ENCODE results near the gene ALOX12B. TPM values are rescaled to one million over a fixed set of nuclear protein-coding genes. Genes with fewer than 3 reads are reported as not detected.

Gene ALOX12B
- total RNA-seq, 1 donor from 2014 or later, result 1.4 TPM

- POLR2A ChIA-PET, result interaction anchor here (0.5 to 5.2 kb wide), 26 partner anchors 8 to 432 kb away, joined by 3 to 57 read pairs (median 10); partner anchors contain the start of genes BORCS6, CTC1, PER1 and RANGRF
- Mint-ChIP-seq H3K9me3 (no peaks in the 10 kb centered on the region), H3K36me3 (ENCODE audit: low read depth) (peaks cover 9% of the 10 kb centered on the region), H3K4me3 (peak overlapping the region; percentile 93), H3K4me1 (peaks cover 58% of the 10 kb centered on the region), H3K27ac (peak overlapping the region; percentile 96), H3K27me3 (peaks cover 56% of the 10 kb centered on the region)
- intact Hi-C loops (cut with micrococcal nuclease), result loop anchor here (1.0 to 2.0 kb wide), 14 partner anchors 28 to 430 kb away; partner anchors contain the start of genes NAA38, PFAS, RANGRF and RPL26
- DNase-seq (peak; percentile 81), ATAC-seq (ENCODE audit: low read depth) (peak; percentile 68)
- TF ChIP-seq CTCF (IDR thresholded peaks at IDR 0.05), result peak; percentile 26
- CTCF ChIA-PET, result interaction anchor here (0.6 to 5.6 kb wide), 26 partner anchors 9 to 258 kb away, joined by 3 to 37 read pairs (median 8); partner anchors contain the start of genes CTC1, KRABD2, PFAS and SLC25A35
Observed at GRCh38 chr17:8118769-8119580, 31.5 kb upstream of the ALOX12B start.

GRCh38 chr17:8117980-8118768, 30.7 kb upstream of the ALOX12B start, which contains the start of gene ALOXE3:
TSS of gene ALOXE3 (minus strand) at chr17:8118514. CDS start at chr17:8117990, 524 bp downstream.
- H3K9me3 Mint-ChIP-seq, result no peaks in the 10 kb centered on the region
- peak within 1 kb of the TSS; percentile 93 for H3K4me3 Mint-ChIP-seq
- TF ChIP-seq CTCF (IDR thresholded peaks at IDR 0.05), result no peak
- H3K27ac Mint-ChIP-seq, result peak within 1 kb of the TSS; percentile 96
- ChIA-PET CTCF (interaction anchor here (1.1 to 5.6 kb wide), 14 partner anchors 9 to 103 kb away, joined by 3 to 37 read pairs (median 12); no protein-coding TSS in a partner anchor), POLR2A (interaction anchor here (0.5 to 5.2 kb wide), 19 partner anchors 8 to 432 kb away, joined by 3 to 57 read pairs (median 10); partner anchors contain the start of genes BORCS6, CTC1, PER1 and TP53)
- peaks cover 50% of the 10 kb centered on the region for H3K4me1 Mint-ChIP-seq
- peaks cover 9% of the 10 kb centered on the region for H3K36me3 Mint-ChIP-seq (ENCODE audit: low read depth)
- DNase-seq (no peak), ATAC-seq (ENCODE audit: low read depth) (peak; percentile 0)
- peaks cover 54% of the 10 kb centered on the region for H3K27me3 Mint-ChIP-seq
- intact Hi-C loops (cut with micrococcal nuclease), result loop anchor here (1.0 to 2.0 kb wide), 6 partner anchors 45 to 429 kb away; partner anchors contain the start of genes RANGRF, RPL26 and WRAP53

GRCh38 chr17:8117367-8117979, 30.0 kb upstream of the ALOX12B start:
- Mint-ChIP-seq H3K9me3 (no peaks in the 10 kb centered on the region), H3K27me3 (peaks cover 56% of the 10 kb centered on the region), H3K36me3 (ENCODE audit: low read depth) (peaks cover 9% of the 10 kb centered on the region), H3K27ac (no peak overlapping the region), H3K4me3 (peak overlapping the region; percentile 93), H3K4me1 (peaks cover 43% of the 10 kb centered on the region)
- ChIA-PET POLR2A (interaction anchor here (1.0 to 5.0 kb wide), 7 partner anchors 22 to 56 kb away, joined by 3 to 57 read pairs (median 5); no protein-coding TSS in a partner anchor), CTCF (interaction anchor here (1.7 to 5.6 kb wide), 4 partner anchors 24 to 58 kb away, joined by 4 to 37 read pairs (median 23); no protein-coding TSS in a partner anchor)
- no peak for DNase-seq
- TF ChIP-seq CTCF (IDR thresholded peaks at IDR 0.05), result no peak
- intact Hi-C loops (cut with micrococcal nuclease), result no loop called here
- no peak for ATAC-seq (ENCODE audit: low read depth)

- POLR2A ChIA-PET, result interaction anchor here (0.6 to 5.0 kb wide), 5 partner anchors 22 to 130 kb away, joined by 3 to 46 read pairs (median 5); no protein-coding TSS in a partner anchor
- DNase-seq (no peak), ATAC-seq (ENCODE audit: low read depth) (no peak)
- Mint-ChIP-seq H3K4me1 (peaks cover 41% of the 10 kb centered on the region), H3K4me3 (no peak overlapping the region), H3K27ac (no peak overlapping the region), H3K9me3 (no peaks in the 10 kb centered on the region), H3K36me3 (ENCODE audit: low read depth) (peaks cover 9% of the 10 kb centered on the region), H3K27me3 (peaks cover 57% of the 10 kb centered on the region)
- intact Hi-C loops (cut with micrococcal nuclease), result no loop called here
- CTCF ChIA-PET, result interaction anchor here (1.2 to 5.6 kb wide), 4 partner anchors 23 to 57 kb away, joined by 3 to 34 read pairs (median 8); no protein-coding TSS in a partner anchor
- TF ChIP-seq CTCF (IDR thresholded peaks at IDR 0.05), result no peak
Observed at GRCh38 chr17:8116776-8117175, 29.3 kb upstream of the ALOX12B start.
